ENCODE data around the gene ANXA6.
"Not testable (repeated sequence)": the region's sequence is repeated elsewhere in the genome, so short reads cannot be mapped to it uniquely, and the experiment has no call there.

Gene ANXA6

DNA sequence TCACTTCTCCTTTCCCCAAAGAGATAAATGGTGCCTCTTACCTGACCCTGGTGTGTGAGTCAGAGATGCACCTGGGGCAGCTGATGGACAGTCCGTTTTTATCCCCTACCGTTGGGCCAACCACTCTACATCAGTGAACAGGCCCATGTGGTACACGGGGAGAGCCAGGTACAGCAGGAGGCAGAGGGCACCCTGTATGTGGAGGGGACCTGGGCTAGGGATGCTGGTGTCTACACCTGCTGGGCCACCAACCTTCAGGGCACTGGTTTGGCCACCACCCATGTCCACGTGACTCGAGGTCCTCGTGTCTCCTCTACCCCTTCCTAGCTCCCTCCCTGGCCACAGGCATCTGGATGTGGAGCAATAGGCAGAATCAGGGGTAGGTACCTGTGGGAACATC, 22.7 kb upstream of the ANXA6 start:
- DNase-seq, result no peak

DNA sequence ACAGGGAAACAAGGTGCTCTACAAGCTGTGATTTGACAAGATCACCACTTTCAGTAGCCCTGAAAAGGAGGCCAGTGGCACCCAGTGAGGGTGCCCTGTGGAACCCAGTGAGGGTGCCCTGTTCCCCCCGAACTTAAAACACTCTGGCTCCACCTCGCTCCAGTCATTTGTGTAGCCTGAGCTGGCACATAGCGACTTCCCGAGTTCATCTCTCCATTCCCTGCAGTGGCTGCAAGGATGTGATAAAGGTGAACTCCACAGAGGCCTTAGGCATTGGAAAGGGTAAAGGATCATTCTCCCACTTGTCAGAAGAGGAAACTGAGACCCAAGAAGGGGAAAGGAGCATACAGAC, 21.9 kb upstream of the ANXA6 start:
- DNase-seq, result no peak

DNA sequence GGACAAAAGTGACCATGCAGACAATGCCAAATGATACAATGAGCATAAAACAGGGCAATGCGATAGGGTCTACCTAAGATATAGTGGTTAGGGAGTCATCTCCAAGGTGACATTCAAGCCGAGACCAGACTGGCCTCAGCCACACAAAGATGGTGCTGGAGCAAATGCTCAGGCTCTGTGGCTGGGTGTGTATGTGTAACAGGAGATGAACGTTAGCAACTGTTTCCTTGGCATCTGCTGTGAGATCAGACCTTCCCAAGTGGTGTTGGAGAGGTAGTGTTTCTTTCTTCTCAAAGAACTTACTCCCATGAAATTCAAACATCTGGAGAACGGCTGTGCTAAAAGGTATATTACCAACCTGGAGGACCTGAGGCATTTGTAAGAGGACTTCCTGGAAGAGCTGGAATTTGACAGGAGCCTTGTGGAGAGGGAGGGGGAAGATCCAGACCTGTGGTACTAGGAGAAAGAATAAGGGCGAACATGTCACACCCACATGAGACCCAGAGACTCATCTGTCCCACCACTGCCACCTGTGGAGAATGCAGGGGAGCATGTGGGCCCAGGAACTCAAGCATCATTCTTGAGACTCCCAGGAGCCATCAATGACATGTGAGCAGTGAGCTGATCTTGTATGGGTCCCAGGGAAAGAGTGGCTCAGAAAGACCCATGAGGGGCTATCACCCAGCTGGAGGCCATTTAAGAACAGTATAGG, 21.4 kb upstream of the ANXA6 start:
- no peak for DNase-seq

DNA sequence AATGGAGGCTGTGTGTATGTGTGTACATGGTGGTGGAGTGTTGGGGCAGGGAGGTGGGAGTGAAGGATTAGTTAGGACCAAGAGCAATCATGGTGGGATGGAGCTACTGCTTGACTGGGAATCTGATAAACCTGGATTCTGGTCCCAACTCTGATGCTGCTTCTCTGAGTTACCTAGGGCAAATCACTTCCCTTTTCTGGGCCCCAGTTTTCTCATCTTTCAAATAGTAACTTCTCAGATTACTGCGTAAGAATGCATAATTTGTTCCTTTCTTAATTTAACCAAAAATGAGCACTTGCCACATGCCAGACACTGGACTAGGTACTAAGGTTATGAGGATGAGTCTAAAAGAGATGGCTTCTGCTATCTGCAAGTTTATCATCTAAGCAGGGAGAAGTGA, 20.8 kb upstream of the ANXA6 start:
- no peak for DNase-seq

DNA sequence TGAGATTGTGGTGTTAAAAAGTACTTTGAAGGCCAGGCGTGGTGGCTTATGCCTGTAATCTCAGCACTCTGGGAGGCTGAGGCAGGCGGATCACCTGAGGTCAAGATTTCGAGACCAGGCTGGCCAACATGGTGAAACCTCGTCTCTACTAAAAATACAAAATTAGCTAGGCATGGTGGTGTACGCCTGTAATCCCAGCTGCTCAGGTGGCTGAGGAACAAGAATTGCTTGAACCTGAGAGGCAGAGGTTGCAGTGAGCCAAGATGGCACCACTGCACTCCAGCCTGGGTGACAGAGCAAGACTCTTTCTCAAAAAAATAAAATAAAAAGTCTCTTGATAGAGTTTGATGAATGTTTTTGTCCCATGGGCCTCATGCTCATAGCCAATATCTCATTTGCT, 18.7 kb upstream of the ANXA6 start:
- not testable (repeated sequence) for DNase-seq

DNA sequence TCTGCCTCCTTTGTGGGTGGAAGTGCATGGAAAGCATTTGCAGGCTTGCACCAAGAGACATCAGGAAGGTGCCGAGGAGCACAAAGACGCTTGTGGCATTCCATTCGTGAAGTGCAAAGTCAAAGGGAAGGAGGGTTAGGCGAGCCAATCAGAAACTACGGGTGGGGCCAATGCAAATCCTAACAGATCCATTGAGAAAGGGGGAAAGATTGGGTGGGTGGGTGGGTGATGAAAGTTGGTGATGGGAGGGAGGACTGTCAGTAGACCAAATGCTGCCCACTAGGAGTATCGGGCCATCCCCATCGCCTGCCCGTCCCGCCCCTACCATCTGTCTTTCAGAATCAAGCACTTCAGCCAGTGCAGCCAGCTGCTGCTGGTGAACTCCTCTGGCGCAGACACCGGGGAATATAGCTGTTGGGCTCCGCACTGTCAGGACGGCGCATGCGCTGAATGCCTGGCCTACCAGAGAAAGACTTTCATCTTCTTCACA, 17.1 kb upstream of the ANXA6 start:
- no peak for DNase-seq

DNA sequence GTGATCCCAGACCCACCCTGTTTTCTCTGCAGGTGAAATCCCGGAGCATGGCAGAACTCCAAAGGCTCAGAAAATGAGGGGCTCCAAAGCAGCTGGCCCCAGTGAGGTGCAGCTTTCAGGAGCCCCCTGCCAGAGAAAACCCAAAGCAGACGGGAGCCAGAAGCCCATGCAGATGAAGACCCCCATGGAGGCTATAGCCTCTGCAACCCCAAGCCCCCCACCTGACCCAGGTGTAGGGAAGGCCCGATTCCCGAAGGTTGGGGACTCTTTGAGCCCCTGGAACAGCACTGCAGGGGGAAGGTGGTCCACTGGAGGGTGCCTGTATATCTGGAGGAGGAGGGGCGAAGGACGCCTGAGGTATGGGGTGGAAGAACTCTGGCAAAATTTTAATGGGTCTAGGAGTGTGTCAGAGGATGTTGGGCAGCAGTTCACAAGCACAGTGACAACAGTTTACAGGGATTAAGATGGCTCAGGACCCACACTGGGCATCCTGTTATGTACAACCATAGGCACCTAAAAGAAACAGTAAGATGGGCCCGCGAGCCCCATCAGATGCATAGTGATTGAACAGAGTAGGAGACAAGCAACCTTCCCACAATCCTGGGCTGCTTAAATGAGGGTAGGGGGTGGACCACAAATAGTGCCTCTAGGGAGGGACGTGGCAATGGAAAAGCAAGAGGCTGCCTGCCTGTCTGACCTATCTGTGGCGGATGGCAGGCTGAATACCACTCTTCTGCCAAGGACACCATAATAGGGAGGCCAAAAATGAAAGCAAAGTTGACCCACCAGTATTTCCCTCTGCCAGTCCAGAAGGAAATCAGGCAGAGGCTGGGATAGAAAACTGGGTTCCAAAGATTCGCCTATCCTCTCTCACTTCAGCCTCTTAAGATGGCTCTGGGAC, 16.4 kb upstream of the ANXA6 start:
- DNase-seq, result no peak

DNA sequence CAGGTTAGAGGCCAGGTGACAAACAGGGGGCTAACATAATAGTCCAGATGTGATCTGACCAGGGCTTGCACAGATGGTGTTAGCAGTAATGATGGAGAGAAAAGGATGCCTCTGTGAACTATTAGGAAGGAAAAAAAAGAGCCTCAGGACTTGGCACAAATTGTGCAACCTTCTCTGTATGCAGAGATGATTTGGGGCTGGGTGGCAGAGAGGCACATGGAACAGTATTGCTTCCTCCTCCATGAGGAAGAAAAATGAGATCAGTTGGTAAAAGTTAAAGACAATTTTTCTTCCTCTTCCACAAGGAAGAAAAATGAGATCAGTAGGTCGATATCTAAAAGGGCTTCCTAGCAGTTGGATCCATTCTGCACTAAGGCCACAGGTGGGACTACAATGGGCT, 13.9 kb upstream of the ANXA6 start:
- DNase-seq, result no peak

DNA sequence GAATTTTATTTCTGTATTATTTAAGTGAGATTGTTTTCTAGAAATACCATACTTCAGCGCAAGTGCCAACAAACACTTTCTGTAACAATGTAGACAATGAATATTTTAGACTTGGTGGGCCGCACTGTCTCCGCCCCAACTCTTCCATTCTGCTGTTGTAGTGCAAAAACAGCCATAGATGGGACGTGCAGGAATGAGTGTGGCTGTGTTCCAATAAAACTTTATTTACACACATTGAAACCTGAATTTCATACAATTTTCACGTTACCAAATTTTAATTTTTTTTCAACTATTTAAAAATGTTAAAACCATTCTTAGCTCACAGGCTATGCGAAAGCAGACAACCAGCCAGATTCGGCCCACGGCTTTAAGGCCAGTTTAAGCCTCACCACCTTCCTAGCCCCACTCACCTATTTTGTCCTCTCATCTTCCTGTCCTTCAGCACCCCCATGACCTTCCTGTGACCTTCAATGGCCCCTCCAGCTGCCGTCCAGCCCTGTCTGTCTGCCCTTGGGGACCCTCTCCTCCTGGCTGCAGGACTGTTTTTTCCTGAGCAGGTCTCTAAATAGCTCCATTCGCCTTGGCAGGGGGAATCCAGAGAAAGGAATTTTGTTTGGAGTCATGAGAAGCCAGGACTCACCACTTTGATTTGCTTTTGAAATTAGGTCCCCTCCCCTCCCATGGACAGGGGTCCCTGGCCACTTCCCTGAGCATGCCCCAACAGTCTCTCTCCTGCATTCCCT, 11.2 kb upstream of the ANXA6 start:
- DNase-seq, result no peak

DNA sequence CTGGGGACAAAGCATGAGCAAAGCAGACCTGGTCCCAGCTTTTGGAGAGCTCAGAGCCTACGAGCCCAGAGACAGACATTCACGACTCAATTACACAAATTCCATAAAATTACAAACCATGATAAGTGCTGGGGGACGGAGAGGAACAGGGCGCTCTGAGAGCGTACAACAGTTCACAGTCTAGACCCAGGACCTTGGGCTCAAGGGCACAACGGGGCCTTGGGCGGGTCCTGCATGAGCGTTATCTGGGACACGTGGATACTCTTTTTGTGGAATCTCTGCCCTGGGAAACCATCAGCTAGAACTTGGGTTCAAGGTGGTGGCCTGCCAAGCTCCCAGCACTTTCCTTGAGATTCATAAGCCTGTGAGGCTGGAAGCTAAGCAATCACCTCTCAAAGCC, 9.4 kb upstream of the ANXA6 start:
- DNase-seq, result no peak

DNA sequence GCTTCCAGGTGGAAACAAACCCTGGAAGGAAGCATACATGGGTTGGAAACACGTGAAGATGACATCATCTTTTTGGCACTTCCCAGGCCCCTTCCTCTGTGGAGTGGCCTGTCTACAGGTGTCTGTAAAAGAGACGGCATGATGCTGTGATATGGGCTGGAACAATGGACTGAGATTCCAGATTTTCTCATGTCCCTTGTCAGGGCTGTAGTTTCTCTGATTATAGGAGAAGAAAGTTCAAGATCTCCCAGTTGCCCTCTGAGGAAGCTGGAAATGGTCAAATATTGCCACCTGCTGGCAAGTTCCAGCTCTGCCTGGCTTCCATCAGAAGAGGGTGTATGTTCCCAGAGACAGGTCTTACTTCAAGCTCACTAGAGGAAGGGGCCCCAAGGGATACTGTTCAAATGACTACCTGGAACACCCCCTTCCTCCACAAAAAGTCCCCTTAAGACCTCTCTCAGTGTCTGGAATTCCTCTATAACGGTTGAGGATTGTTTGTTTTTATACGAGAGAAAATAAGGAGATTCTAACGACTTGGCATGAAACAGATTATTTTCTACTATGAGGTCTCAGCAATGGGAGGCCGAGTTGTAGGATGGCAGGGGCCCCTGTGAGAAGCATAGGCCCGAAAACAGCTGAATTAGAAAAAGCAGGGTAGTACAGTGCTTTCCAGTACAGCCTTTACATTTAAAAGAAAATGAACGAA, 7.3 kb upstream of the ANXA6 start:
- peak; percentile 87 for DNase-seq

DNA sequence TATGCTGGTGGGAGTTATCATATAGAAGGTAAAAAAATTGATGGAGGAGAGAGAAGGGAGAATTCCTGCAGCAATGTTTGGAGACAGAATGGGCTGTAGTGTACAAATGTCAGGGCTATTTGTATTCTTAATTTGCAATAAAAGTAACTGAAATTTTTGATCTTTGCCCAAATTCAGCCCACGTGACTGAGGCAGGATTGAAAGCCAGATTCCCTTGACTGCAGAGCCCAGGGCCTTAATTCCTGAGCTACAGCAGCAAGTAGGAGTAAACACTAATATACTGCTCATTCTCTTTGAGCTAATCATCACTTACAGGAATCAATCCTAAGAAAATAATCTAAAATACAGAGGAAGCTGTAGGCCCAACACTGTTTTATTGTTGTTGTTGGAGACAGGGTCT, 5.2 kb upstream of the ANXA6 start:
- no peak for DNase-seq

DNA sequence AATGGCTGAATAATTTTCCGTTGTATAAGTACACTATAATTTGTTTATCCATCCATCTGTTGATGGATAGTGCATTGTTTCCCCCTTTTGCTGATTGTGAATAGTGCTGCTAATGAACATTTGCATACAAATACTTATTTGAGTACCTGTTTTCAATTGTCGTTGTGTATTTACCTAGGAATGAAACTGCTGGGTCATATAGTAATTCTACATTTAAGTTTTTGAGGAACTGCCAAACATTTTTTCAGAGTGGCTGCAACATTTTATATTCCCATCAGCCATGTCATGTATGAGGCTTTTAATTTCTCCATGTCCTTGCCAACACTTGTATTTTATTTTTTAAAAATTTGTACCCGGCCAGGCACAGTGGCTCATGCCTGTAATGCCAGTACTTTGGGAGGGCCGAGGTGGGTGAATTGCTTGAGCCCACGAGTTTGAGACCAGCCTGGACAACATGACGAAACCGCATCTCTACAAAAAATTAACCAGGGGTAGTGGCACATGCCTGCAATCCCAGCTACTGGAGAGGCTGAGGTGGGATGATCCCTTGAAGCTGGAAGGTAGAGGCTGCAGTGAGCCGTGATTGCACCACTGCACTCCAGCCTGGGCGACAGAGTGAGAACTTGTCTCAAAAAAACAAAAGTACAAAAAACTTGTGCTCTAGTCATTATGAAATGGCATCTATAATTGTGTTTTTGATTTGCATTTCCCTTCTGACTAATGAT, 2.2 kb upstream of the ANXA6 start:
- DNase-seq, result no peak

DNA sequence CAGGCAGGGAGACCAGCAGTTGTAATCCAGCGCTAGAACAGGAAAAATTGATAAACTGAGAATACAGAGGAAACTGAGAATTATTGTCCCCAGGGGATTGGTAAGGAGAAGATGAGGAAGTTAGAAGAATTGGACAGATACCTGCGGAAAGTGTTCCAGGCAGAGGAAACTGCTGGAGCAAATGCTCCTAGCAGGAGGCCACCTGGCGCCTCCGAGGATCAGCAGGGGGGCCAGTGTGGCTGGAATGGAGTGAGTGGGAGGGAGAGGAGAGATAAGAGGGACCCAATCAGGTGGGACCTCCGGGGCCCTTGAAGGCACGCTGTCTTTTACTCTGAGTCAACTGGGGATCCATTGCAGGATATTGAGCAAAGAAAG, 695 bp upstream of the ANXA6 start:
- no peak for DNase-seq

DNA sequence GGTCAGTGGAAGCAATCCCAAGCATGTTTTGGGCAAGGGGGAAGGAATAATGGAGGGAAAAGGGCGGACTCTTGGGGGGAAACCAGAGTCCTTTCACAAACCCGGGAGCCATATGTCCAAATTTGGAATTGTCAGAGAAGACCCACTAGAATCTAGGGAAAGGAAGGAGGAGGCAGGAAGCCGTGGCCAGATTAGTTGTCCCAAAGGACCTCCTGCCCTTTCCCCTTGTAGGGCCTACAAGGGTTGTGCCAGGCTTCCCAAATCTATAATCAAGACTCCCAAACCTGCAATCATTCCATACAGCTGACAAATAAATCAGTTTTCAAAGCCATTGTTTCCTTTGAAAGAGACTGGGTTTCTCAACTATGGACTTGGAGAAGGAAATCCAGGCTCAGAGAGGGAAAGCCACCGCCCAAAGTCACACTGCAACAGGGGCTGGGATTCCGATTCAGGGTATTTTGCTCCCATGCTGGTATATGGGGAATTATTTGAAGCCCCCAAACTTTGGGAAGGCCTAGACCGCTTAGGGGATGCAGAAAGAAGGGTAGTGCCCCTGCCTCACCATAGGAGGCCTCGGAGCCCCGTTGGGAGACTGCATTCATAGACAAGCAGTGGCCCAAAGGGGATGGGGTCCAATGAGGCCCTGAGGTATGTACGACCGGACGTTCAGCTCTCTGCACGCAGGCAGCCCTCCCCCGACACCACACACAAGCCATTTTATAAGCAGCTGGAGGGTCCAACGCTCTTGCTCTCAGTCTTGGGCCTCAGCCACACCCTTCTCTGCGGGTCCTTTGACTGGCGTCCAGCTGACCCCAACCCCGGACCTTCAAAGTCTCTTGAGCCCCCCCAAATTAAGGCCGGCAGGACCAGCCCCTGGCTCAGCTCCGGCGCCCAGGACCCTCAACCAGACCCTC, 815 bp downstream of the ANXA6 start:
- peak; percentile 54 for DNase-seq

DNA sequence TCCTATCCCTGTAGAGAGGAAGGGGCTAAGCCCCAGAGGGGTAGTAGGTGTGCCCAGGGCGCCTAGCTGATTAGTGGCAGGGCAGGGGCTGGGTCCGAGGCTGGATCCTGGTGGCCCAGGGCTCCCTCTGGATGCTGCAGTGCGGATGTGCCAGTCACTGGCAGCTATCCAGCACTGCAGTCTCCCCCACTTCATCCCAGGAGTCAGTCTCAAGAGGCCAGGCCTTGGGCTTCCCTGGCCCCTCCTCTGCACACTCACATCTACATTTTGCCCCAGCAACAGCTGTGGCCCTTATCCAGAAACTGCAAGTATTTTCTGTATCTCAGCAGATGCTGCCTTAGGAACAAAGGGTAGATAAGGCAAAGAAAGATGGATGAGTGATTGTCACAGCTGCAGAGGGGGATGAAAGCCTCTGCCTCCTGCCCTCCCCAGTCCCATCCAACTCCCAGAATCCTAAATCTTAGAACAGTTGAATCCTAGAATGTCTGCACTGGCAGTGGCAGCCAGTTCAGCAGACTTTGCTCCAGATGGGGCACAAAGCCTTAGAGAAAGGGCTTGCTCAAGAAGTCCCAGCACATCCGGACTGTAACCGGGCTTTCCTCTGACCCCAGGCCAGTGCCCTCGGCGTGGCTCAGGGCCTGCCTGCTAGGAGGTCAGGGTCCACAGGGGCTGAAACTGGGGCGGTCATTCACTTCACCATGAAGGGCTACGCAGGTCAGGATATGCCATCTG, 1.6 kb downstream of the ANXA6 start:
- peak; percentile 37 for DNase-seq

DNA sequence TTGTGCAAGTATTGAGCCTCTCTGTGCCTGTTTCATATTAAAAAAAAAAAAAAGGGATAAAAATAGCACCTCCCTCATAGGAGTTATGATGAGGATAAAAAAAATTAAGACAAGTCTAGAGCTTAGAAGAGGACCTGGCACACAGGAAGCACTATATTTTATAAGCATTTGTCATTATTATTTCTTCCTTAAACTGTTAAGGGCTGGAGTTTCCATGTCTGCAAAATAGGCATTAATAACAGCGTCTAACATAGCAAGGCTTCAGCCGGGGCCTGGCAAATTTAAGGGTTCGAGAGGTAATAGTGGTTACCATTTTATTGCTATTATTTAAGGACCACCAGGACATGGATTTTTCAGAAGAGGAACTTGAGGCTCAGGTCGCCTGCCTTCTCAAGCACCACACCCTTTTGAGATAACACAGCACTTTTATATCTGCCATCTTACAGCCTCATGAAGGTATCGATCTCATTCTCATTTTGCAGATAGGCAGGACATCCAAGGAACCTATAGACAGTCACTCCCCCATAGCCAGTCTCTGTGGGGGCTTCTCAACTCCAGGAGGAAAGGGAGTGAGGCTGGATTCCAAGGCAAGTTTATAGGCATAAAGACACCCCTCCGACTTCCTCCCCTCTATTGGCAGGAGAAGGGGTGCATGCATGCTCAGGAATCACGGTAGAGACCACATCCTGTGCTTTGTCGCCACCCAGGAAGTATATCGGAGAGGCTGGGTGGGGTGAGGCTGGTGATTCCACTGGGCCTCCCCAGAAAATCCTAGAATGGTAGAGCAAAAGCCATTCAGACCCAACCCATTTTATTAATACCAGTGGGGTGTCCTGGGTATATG, 2.4 kb downstream of the ANXA6 start:
- peak; percentile 75 for DNase-seq

DNA sequence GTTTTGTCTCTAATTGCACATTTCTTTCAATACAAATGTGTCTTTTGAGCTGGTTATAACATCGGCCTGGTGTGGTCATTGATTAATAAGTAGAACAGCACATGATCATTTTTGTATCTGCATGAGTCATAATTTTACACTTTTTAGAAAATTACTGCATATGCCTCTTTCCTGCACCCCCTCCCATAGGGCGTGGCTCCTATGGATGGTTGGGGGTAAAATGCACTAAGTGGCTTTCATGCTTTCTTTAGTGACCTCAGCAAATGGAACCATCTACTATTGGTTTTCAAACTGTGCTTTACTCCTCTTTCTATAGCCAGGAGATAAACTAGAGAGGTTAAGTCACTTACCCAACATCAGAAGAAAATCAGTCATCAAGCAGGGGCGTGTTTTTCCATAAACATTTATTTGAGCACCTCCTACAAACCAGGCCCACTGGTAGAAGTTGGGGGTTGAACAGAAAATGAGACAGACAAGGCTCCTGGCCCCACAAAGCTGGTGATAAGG, 3.8 kb downstream of the ANXA6 start:
- peak; percentile 53 for DNase-seq

DNA sequence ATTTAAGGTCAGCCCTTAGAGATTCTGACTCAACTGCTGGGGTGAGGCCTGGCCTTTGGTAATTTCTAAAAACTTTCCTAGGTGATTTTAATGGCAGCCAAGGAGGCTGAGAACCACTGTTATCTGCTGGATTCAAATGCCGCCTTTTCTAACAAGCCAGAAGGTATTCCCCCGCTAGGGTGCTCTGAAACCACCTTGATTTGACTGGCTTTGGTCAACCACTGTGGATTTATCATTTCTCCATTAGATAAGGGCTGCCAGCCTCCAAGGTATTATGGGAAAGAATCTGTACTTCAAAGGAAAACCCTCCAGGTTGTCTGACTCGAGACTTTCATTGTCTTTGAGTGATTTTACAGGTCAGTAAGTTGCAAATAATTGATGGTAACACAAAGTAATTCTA, 4.3 kb downstream of the ANXA6 start:
- no peak for DNase-seq
